Posterior vena cava (tissue), 2 donors: ENCODE measurements around the gene ATG7. TPM values are rescaled to one million over a fixed set of nuclear protein-coding genes. Genes with fewer than 3 reads are reported as not detected.

Experiments used
- DNase-seq: peaks from one replicate; pipeline ENCODE4 v3.0.0-alpha.2; 2020; ENCODE audit warnings: low spot score
- intact Hi-C, 2 donors: fragments of 100-400 bp; cut with DNase I; formaldehyde crosslinking; loops; one replicate each; pipeline versions ENCODE4 v1.14.1 to v1.14.2; 2022 to 2023
- total RNA-seq, 2 donors: library from RNA; stranded (reverse); fragmentation: NEBNext Ultra II Directional; extraction: Animal tissue kit (Norgen Biotek cat#: 25700); gene quantifications; one replicate each; pipeline ENCODE4 v1.2.1, GENCODE V29; 2021
- donor health status: DM: yes; HTN: yes; CAD: no.
- donor health status: DM: yes; HTN: yes; CAD: no.

ATG7 gene
- total RNA-seq, 2 donors from 2014 or later: 30.5 to 40.4 TPM

DNA sequence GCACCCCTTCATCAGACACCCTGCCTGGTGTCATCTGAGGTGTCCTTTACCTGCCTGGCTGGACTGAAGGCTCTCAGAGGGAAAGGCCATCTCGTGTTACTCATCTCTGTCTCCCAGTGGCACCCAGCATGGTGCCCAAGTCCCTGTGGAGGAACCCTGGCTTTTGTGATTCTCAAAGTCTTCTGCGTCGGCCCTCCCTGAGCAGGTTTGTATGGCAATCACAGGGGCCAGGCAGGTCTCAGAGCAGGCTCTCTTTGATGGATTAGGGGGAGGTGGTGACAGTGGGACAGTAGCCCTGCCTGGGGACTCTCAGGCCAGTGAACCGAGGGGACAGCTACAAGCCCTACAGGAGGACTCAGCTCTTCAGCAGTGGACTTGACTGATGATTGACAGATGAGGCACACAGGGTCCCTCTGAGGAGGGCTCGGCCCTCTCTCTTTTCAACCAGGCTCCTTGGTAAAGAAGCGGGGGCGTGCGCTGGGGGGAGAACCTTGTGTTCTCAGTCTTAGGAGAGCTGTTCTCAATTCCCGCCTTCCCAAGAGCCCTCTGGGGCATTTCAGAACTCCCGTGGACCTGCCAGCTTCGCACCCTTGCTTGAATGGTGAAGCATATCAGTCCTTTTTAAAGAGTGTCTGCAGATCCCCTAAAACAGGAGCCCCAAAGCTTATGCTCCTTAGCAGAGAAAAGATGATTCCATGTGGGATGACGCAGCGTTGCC lies 263.2 kb downstream of the ATG7 start:
- intact Hi-C loops: no loop called here
- DNase-seq: peak; percentile 70

GRCh38 chr3:11536132-11536935 lies 264.1 kb downstream of the ATG7 start:
- intact Hi-C loops: no loop called here
- peak; percentile 74 for DNase-seq

DNA sequence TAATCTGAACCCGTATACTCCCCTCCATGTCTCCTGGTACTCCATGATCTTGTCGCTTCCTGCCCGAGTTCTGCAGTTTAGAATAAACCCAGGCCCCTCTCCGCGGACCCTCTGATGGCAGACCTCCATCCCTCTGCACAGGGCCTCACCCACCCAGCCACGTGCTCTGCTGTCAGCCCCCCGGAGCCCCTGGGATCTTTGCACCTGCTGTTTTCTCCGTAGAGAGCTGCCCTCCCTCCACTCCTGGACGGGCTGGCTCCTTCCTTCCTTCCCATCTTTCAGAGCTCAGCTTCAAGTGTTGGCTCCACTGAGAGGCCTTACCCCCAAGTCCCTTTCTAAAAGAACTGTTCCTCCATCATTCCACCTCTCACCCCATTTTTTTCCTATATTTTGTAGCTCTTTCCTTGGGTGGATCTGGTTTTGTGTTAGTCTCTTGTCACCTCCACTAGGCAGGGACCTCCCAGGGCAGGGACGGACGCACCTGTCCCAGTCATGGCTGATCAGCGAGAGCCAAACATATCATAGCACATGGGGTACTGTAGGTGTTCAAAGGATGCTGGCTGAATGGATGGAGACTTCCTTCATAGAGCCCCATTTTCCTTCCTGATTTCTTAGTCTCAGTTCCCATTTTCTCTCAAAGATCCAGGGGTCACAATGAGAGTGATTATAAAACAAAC lies 264.9 kb downstream of the ATG7 start:
- DNase-seq: peak; percentile 68
- intact Hi-C loops: no loop called here

DNA sequence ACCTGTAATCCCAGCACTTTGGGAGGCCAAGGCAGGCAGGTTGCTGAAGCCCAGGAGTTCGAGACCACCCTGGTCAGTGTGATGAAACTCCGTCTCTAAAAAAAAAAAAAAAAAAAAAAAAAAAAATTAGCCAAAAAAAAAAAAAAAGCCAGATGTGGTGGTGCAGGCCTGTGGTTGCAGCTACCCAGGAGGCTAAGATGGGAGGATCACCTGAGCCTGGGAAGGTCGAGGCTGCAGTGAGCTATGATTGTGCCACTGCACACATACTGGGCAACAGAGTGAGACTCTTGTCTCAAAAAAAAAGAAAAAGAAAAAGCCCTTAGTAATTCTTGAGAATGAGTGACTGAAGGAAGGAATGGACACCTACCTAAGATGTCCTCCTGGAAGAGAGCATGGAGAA lies 266.4 kb downstream of the ATG7 start:
- DNase-seq: no peak

GRCh38 chr3:11539218-11539617 lies 267.0 kb downstream of the ATG7 start:
- DNase-seq: peak; percentile 19
- intact Hi-C loops: no loop called here

More for the DNA sequence above, 266.4 kb downstream of the ATG7 start:
- intact Hi-C loops: no loop called here

GRCh38 chr3:11539677-11540076 lies 267.5 kb downstream of the ATG7 start:
- intact Hi-C loops: no loop called here
- DNase-seq: peak; percentile 64

DNA sequence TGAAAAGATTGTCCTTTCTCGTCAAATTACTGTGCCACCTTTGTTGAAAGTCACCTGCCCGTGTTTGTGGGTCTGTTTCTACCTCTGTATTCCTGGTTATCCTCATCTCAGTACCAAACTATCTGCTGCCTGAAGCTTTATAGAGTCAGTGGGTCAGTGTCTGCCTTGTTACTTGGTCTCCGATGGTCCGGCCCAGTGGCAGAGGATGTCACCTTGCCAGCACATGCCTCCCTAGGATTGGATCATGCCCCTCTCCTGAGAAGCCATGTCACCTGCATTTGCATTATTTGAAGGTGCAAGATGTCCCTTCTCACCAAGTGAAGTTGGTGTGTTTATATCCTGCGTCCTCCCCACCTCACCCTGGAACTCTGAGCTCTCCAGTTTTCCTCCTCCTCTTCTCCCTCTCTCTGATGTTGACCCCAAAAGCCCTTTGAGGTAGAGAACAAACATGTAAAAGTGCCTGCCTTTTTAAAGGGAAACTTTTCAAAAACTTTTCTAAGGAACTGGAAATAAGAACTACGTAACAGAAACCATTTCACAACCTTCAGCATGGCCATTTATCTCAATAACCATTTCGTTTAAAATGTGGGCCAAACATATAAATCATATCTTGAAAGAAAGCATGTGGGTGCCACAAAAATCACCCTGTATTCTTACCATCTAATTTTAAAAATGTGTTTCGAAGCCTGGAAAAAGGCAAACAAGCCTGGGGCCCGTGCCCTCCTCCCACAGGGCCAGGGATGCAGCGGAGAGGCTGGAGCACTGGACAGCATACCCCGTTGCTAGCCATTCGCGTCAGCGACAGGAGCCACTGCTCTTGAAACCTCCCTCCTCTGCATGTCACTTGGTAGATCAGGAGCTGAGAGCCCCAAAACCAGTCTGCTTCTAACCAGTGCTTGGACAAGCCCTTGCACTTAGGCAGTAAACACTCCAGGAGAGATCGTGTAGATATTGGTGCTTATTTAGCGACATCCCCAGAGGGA lies 269.4 kb downstream of the ATG7 start:
- intact Hi-C loops: no loop called here
- peak; percentile 75 for DNase-seq

- DNase-seq: peak; percentile 49
- intact Hi-C loops: no loop called here
Measured at GRCh38 chr3:11542551-11542950, 270.4 kb downstream of the ATG7 start.

DNA sequence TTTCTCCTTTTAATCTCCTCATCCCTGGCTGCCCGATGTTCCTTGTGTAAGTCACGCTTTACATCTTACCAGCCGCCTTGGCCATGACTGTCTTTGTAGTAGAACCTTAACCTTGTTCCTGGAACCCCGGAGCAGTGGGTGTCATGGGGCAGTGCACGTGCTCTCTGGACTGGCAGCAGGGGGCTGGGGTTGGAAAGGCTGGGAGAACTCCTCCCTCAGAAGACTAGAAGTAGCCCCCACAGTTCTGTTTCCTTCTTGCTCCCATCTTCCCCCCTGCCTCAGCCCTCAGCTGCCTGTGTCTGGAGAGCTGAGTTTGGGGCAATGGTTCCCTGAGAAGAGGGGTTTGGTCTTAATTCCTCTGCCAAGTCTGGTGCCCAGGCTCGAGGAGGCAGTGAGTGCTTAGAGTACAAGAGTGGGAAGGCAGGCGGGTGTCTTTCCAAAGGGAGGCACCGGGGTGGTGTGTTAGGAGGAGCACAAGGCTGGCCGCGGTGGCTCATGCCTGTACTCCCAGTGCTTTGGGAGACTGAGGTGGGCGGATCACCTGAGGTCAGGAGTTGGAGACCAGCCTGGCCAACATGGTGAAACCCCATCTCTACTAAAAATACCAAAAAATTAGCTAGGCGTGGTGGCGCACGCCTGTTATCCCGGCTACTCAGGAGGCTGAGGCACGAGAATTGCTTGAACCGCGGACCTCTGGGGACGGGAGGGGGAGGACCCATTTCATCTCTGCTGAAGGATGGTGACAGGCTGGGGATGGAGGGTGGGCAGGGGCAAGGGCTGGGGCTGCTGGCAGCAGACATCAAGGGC lies 271.1 kb downstream of the ATG7 start:
- DNase-seq: peak; percentile 57
- intact Hi-C loops: no loop called here

DNA sequence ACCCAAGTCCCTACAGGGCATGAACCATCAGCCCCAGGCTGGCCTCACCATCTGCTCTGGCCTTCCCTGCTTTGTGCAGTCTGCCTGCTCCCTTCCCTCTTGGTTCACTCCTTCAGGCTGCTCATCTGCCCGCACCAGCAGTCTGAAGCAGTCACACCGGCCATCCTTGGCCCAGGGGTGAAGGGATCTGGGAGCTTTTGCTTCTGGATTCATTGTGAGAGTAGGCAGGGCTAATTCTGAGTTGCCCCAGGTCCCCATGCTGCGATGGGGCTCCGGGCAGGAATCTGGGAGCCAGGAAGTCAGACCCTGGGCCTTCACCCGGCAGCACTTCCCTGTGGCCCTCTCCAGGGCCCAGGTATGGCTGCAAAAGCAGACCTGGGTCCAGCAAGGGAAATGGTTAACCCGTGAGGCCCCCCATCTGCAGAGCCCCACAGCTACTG lies 271.8 kb downstream of the ATG7 start:
- DNase-seq: no peak
- intact Hi-C loops: no loop called here

DNA sequence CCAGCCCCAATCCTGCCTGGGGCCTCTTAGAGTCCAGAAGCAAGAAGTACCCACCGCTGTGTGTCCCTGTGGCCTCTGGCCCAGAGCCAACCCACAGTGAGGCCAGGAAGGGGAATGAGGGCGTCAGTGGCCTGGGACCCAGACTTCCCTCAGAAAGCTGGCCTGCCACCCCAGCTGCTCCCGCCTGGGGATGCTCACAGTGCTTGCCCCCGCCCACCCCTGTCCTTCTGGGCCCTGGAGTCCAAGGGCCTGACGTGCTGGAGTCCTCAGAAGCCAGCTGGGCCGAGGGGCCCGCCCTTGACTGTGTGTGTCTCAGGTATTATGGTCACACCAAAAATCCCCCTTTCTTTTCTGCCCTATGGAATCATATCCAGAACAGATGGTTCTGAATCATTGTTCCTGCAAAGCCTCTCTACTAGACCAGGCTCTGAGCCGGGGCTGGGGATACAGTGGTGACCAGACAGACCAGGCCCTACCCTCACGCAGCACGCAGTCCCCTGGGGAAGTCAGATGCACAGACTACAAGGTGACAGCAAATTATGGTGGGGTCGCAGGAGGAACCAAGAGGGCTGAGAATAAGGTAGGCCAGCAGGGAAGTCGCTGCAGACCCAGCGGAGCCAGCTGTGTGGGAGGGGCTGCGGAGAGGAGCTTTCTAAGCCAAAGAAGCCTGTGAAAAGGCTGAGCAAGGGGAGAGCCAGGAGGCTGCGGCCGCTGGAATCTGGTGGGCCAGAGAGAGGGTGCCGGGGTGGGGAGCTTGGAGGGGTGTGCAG lies 272.4 kb downstream of the ATG7 start:
- intact Hi-C loops: no loop called here
- peak; percentile 83 for DNase-seq

DNA sequence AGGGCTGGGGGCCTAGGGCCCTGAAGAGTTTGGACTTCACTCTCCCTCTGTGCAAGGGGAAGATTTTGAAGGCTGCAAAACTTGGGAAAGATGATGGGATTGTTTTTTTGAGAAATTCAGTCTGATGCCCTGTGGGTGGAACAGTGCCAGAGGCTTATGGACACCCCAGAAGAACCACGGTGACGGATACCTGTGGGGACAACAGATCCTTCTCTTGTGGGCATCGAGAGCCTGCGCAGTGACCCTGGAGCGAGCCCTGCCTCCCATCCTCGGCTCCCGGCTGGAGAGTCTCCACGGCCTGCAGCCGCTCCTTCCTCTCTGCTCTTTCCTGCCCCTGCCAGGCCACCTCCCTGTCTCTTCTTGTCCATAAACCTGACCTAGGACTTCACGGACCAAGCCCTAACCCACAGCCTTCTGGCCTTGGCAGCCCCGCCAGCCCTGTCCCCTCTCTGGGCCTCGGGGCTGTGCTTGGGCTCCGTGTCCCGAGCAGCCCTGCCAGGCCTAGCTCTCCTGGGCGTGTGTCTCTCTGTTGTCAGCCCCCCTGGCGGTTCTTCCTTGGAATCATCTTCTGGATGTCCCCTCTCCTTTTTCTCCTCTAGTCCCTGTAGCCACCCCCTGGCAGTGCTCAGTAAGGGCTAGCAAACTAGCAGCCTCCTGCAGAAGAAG lies 273.1 kb downstream of the ATG7 start:
- intact Hi-C loops: no loop called here
- peak; percentile 71 for DNase-seq

DNA sequence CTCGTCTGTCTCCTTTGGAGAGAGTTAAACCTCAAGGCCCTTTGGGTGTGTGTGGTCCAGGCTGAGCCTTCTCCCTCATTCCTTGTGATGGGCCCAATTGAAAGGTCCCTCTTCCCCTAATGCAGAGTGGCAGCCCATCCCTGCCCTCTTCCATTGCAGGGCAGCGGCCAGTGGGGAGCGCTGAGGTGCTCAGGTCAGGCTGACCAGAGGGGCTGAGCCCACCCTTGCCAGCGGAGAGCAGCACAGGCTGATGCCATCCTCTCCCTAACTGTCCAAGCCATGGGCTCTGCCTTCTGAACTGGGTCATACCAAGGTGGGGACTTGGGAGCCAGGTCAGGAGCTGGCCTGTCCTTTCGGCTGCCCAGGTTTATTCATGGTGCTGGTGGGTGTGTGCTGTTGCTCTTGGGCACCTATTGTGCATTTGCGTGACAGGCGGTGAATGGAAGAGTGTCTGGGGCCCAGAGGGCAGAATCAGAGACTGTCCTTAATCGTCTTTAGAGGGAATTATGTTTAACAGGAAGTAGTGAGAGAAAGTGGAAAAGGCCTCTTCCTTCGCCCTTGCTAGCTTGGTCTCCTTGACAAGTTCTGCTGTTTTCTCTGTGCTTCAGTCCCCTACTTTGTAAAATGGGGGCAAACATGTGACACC lies 274.6 kb downstream of the ATG7 start:
- peak; percentile 32 for DNase-seq
- intact Hi-C loops: no loop called here

DNA sequence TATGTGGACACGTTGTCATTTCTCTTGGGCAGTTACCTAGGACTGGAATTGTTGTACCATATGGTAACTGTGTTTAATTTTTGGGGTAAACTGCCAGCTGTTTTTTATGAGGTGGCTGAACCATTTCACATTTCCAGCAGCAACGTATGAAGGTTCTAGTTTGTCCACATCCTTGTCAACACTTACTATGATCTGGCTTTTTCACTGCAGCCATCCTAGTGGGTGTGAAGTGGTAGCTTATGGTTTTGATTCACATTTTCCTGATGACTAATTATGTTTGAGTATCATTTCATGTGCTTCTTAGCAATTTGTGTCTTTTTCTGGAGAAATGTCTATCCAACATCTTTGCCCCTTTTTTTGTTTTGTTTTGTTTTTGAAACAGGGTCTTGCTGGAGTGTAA lies 275.3 kb downstream of the ATG7 start:
- no peak for DNase-seq
- intact Hi-C loops: no loop called here

DNA sequence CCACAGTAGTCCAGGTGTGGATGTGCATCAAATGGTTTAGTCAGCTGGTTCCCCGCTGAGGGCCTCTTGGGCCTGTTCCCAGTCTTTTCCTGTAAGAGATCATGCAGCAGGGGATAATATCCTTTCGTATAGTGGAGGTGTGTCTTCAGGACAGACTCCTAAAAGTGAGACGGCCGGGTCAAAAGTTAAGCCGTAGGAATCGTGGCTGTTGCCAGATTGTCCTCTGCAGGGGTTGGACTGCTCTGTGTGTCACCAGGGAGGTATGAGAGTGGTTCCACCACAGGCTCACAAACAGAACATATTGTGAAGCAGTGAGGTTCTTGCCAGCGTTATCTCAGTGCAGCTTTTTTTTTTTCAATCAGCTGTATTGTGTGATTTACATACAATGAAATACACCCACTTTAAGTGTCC lies 276.5 kb downstream of the ATG7 start:
- intact Hi-C loops: no loop called here
- peak; percentile 56 for DNase-seq

GRCh38 chr3:11549580-11550140 lies 277.5 kb downstream of the ATG7 start:
- intact Hi-C loops: no loop called here
- DNase-seq: no peak
